Activated CD8-positive, alpha-beta T cell treated with anti-CD3 and anti-CD28 coated beads, Interleukin-2, amount 10 ng/mL, durations not matched to agents 7 days and 5 days (primary cell): ENCODE results near the gene ID2. TPM values are rescaled to one million over a fixed set of nuclear protein-coding genes. Genes with fewer than 3 reads are reported as not detected.

Experiments
- ATAC-seq: fragments of 150-1000 bp; cut with Tn5 transposase; one replicate; pipeline ENCODE4 v1.10.0; 2021; ENCODE audit warnings: moderate library complexity
- CTCF ChIA-PET: fragments of 350-600 bp; sonication (Branson Sonifier 250); formaldehyde crosslinking; loops from one replicate; lab custom pipeline; 2021; ENCODE audit warnings: antibody characterized with exemption; lab: Charles Lee
- POLR2A ChIA-PET: fragments of 350-600 bp; sonication (Branson Sonifier 250); formaldehyde crosslinking; loops from one replicate; lab custom pipeline; 2021; ENCODE audit warnings: antibody characterized with exemption; lab: Charles Lee
- DNase-seq: peaks from one replicate; pipeline ENCODE4 v3.0.0-alpha.2; 2020
- H3K27ac Mint-ChIP-seq: one replicate; pipeline ENCODE4 v1.8.0; 2021; ENCODE audit warnings: mild to moderate bottlenecking, mixed read lengths
- H3K27me3 Mint-ChIP-seq: one replicate; pipeline ENCODE4 v1.8.0; 2021; ENCODE audit warnings: low read depth, mixed read lengths
- H3K36me3 Mint-ChIP-seq: one replicate; pipeline ENCODE4 v1.8.0; 2021; ENCODE audit warnings: low read depth, mixed read lengths
- H3K4me1 Mint-ChIP-seq: one replicate; pipeline ENCODE4 v1.8.0; 2021; ENCODE audit warnings: low read depth, mixed read lengths
- H3K4me3 Mint-ChIP-seq: one replicate; pipeline ENCODE4 v1.8.0; 2021; ENCODE audit warnings: mild to moderate bottlenecking, mixed read lengths
- H3K9me3 Mint-ChIP-seq: one replicate; pipeline ENCODE4 v1.8.0; 2022; ENCODE audit warnings: mixed read lengths; ENCODE audit not compliant: insufficient read depth
- total RNA-seq, 2 experiments: library from RNA; stranded (reverse); gene quantifications; one replicate each; pipeline ENCODE4 v1.2.3, GENCODE V29; 2021

Gene ID2
- total RNA-seq, 2 experiments from 2014 or later = 257 to 263 TPM

GRCh38 chr2:8641301-8641965 is 40.4 kb upstream of the ID2 start:
- peaks cover 17% of the 10 kb centered on the region for H3K27me3 Mint-ChIP-seq
- ATAC-seq (no peak), DNase-seq (no peak)
- H3K4me3 Mint-ChIP-seq = no peak overlapping the region
- ChIA-PET POLR2A (interaction anchor here (0.5 kb wide), 1 partner anchor 16 kb away, joined by 3 read pairs; no protein-coding TSS in a partner anchor), CTCF (no interaction called here)
- no peaks in the 10 kb centered on the region for H3K9me3 Mint-ChIP-seq
- no peak overlapping the region for H3K27ac Mint-ChIP-seq
- H3K36me3 Mint-ChIP-seq = peaks cover 3% of the 10 kb centered on the region
- H3K4me1 Mint-ChIP-seq = peaks cover 16% of the 10 kb centered on the region

- Mint-ChIP-seq H3K27me3 (peaks cover 14% of the 10 kb centered on the region), H3K36me3 (peaks cover 3% of the 10 kb centered on the region), H3K4me3 (no peak overlapping the region), H3K9me3 (no peaks in the 10 kb centered on the region), H3K4me1 (peaks cover 16% of the 10 kb centered on the region), H3K27ac (no peak overlapping the region)
- POLR2A ChIA-PET = interaction anchor here (0.5 kb wide), 1 partner anchor 15 kb away, joined by 3 read pairs; no protein-coding TSS in a partner anchor
- ATAC-seq = no peak
- no peak for DNase-seq
- CTCF ChIA-PET = no interaction called here
Measured at GRCh38 chr2:8642366-8643068, 39.3 kb upstream of the ID2 start.

GRCh38 chr2:8643250-8643995 is 38.4 kb upstream of the ID2 start:
- H3K4me1 Mint-ChIP-seq = peaks cover 16% of the 10 kb centered on the region
- DNase-seq (no peak), ATAC-seq (no peak)
- ChIA-PET CTCF (no interaction called here), POLR2A (interaction anchor here (1.4 kb wide), 1 partner anchor 39 kb away, joined by 4 read pairs; the partner anchor contains the start of gene ID2)
- no peak overlapping the region for H3K27ac Mint-ChIP-seq
- H3K9me3 Mint-ChIP-seq = no peaks in the 10 kb centered on the region
- peaks cover 6% of the 10 kb centered on the region for H3K36me3 Mint-ChIP-seq
- H3K4me3 Mint-ChIP-seq = no peak overlapping the region
- H3K27me3 Mint-ChIP-seq = peaks cover 6% of the 10 kb centered on the region

- Mint-ChIP-seq H3K27me3 (peaks cover 3% of the 10 kb centered on the region), H3K27ac (peak overlapping the region; percentile 68), H3K36me3 (peaks cover 6% of the 10 kb centered on the region), H3K4me1 (peaks cover 16% of the 10 kb centered on the region), H3K4me3 (no peak overlapping the region), H3K9me3 (no peaks in the 10 kb centered on the region)
- DNase-seq = no peak
- ChIA-PET POLR2A (interaction anchor here (1.4 kb wide), 1 partner anchor 38 kb away, joined by 4 read pairs; the partner anchor contains the start of gene ID2), CTCF (no interaction called here)
- ATAC-seq = no peak
Measured at GRCh38 chr2:8643996-8644356, 37.9 kb upstream of the ID2 start.

- Mint-ChIP-seq H3K4me3 (no peak overlapping the region), H3K27ac (peak overlapping the region; percentile 68)
- POLR2A ChIA-PET = interaction anchor here (1.4 kb wide), 1 partner anchor 37 kb away, joined by 4 read pairs; the partner anchor contains the start of gene ID2
Measured at GRCh38 chr2:8644605-8645175, 37.2 kb upstream of the ID2 start.

GRCh38 chr2:8645176-8645831 is 36.6 kb upstream of the ID2 start:
- Mint-ChIP-seq H3K4me1 (peaks cover 16% of the 10 kb centered on the region), H3K27ac (no peak overlapping the region), H3K27me3 (no peaks in the 10 kb centered on the region), H3K36me3 (peaks cover 6% of the 10 kb centered on the region), H3K4me3 (no peak overlapping the region), H3K9me3 (no peaks in the 10 kb centered on the region)
- ChIA-PET POLR2A (interaction anchor here (1.4 kb wide), 1 partner anchor 37 kb away, joined by 4 read pairs; the partner anchor contains the start of gene ID2), CTCF (no interaction called here)
- DNase-seq (no peak), ATAC-seq (no peak)

More at GRCh38 chr2:8644605-8645175, 37.2 kb upstream of the ID2 start:
- ATAC-seq = peak; percentile 86
- Mint-ChIP-seq H3K9me3 (no peaks in the 10 kb centered on the region), H3K27me3 (no peaks in the 10 kb centered on the region), H3K36me3 (peaks cover 6% of the 10 kb centered on the region), H3K4me1 (peaks cover 16% of the 10 kb centered on the region)
- DNase-seq = peak; percentile 69
- CTCF ChIA-PET = no interaction called here

- Mint-ChIP-seq H3K27me3 (peaks cover 2% of the 10 kb centered on the region), H3K9me3 (no peaks in the 10 kb centered on the region), H3K4me3 (no peak overlapping the region), H3K4me1 (peaks cover 16% of the 10 kb centered on the region), H3K36me3 (peaks cover 6% of the 10 kb centered on the region), H3K27ac (no peak overlapping the region)
- DNase-seq = no peak
- ChIA-PET POLR2A (interaction anchor here (0.9 kb wide), 1 partner anchor 35 kb away, joined by 3 read pairs; the partner anchor contains the start of gene ID2), CTCF (no interaction called here)
- no peak for ATAC-seq
Measured at GRCh38 chr2:8646731-8647461, 35.0 kb upstream of the ID2 start.

GRCh38 chr2:8647462-8647857 is 34.4 kb upstream of the ID2 start:
- H3K27ac Mint-ChIP-seq = no peak overlapping the region
- peaks cover 16% of the 10 kb centered on the region for H3K4me1 Mint-ChIP-seq
- H3K27me3 Mint-ChIP-seq = peaks cover 2% of the 10 kb centered on the region
- ChIA-PET POLR2A (interaction anchor here (0.9 kb wide), 1 partner anchor 35 kb away, joined by 3 read pairs; the partner anchor contains the start of gene ID2), CTCF (no interaction called here)
- H3K4me3 Mint-ChIP-seq = no peak overlapping the region
- no peak for ATAC-seq
- H3K36me3 Mint-ChIP-seq = peaks cover 6% of the 10 kb centered on the region
- DNase-seq = no peak
- H3K9me3 Mint-ChIP-seq = no peaks in the 10 kb centered on the region

- H3K27ac Mint-ChIP-seq = no peak overlapping the region
- POLR2A ChIA-PET = no interaction called here
- no peak overlapping the region for H3K4me3 Mint-ChIP-seq
- H3K9me3 Mint-ChIP-seq = no peaks in the 10 kb centered on the region
- H3K27me3 Mint-ChIP-seq = peaks cover 2% of the 10 kb centered on the region
- DNase-seq = no peak
- H3K4me1 Mint-ChIP-seq = peaks cover 16% of the 10 kb centered on the region
- no peak for ATAC-seq
- CTCF ChIA-PET = no interaction called here
- H3K36me3 Mint-ChIP-seq = peaks cover 6% of the 10 kb centered on the region
Measured at GRCh38 chr2:8648441-8649213, 33.2 kb upstream of the ID2 start.

- Mint-ChIP-seq H3K9me3 (no peaks in the 10 kb centered on the region), H3K36me3 (peaks cover 6% of the 10 kb centered on the region), H3K4me3 (no peak overlapping the region), H3K27ac (no peak overlapping the region), H3K27me3 (peaks cover 4% of the 10 kb centered on the region), H3K4me1 (peaks cover 5% of the 10 kb centered on the region)
- ChIA-PET CTCF (no interaction called here), POLR2A (no interaction called here)
- DNase-seq = no peak
- ATAC-seq = no peak
Measured at GRCh38 chr2:8649718-8650117, 32.1 kb upstream of the ID2 start.
